HFFc6 (cell line): ENCODE measurements around the gene C17orf50. TPM values are rescaled to one million over a fixed set of nuclear protein-coding genes. Genes with fewer than 3 reads are reported as not detected.
A peak's percentile ranks its signal among the peaks of the same experiment; 100 is the strongest.

ENCODE experiments used
- DNase-seq: peaks from one replicate; pipeline ENCODE4 v3.0.0-alpha.2; 2018
- H3K27ac Mint-ChIP-seq: 2 replicates; pipeline ENCODE4 v1.8.0; 2020; ENCODE audit warnings: mild to moderate bottlenecking, mixed read lengths
- H3K27me3 Mint-ChIP-seq: 2 replicates; pipeline ENCODE4 v1.8.0; 2021; ENCODE audit warnings: mild to moderate bottlenecking, moderate library complexity, mixed read lengths; ENCODE audit not compliant: insufficient read depth
- H3K36me3 Mint-ChIP-seq: 2 replicates; pipeline ENCODE4 v1.8.0; 2021; ENCODE audit warnings: low read depth, mixed read lengths
- H3K4me1 Mint-ChIP-seq: 2 replicates; pipeline ENCODE4 v1.8.0; 2020; ENCODE audit warnings: low read depth, mixed read lengths
- H3K4me3 Mint-ChIP-seq: 2 replicates; pipeline ENCODE4 v1.8.0; 2020; ENCODE audit warnings: mild to moderate bottlenecking, moderate library complexity, mixed read lengths
- H3K9me3 Mint-ChIP-seq: 2 replicates; pipeline ENCODE4 v1.8.0; 2020; ENCODE audit warnings: mild to moderate bottlenecking, mixed read lengths
- CTCF ChIP-seq: fragments of 200-600 bp; sonication (generic); IDR thresholded peaks from 2 replicates; pipeline ENCODE4 v1.5.0; 2021; ENCODE audit warnings: antibody characterized with exemption, mild to moderate bottlenecking
- total RNA-seq, 6 experiments: library from RNA; stranded (reverse); fragmentation: NEBNext Ultra II Directional; extraction: Animal tissue kit (Norgen Biotek cat#: 25700); gene quantifications; 2 replicates in 1 of 6; 3 replicates in 5 of 6; pipeline ENCODE4 v1.2.3, GENCODE V29; 2021

C17orf50 gene
- total RNA-seq, 6 experiments from 2014 or later, result not detected

DNA sequence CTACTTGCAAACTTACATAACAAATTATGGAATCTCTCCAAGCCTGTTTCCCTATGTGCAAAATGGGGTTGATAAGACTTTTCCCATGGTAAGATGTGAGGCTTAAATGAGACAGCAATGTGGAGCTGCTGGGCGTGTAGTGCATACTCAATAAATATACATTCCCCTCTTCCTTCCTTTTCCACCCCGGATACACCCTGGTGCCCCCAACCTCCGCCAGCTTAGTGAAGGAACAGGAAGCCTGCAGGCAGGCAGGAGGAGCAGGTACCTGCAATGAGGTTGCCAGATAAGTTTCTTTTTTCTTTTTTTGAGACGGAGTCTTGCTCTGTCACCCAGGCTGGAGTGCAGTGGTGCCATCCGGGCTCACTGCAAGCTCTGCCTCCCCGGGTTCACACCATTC lies 14.9 kb downstream of the C17orf50 start:
- no peak for TF ChIP-seq CTCF
- H3K36me3 Mint-ChIP-seq, result no peaks in the 10 kb centered on the region
- no peak for DNase-seq
- peaks cover 57% of the 10 kb centered on the region for H3K27me3 Mint-ChIP-seq
- no peak overlapping the region for H3K27ac Mint-ChIP-seq
- H3K9me3 Mint-ChIP-seq, result no peaks in the 10 kb centered on the region
- no peak overlapping the region for H3K4me3 Mint-ChIP-seq
- peaks cover 18% of the 10 kb centered on the region for H3K4me1 Mint-ChIP-seq

DNA sequence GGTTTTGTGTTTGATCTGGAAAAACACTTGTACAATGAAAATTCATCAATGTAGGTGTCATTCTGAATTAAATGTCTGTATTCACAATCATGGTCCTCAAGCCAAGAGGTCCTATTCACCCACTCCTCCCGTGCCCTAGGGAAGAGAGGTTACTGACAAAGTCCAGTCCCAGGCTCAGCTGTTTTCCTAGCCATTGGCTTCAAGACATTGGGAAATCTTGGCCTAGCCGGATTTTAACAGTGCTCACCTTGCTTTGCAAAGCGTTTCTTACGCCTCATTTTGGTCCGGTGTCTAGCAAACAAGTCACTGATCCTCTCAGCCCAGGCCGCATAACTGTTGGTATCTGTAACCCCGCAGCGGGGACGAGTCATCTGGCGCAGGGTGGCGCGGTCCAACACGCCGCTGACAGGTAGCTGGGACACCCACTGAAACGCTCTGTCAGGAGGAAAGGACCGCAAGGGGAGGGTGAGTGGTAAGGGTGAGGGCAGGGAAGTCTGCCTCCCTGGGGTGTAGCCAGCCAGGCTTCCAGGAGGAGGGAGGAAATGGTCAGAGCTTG lies 18.0 kb downstream of the C17orf50 start:
- H3K27me3 Mint-ChIP-seq, result peaks cover 62% of the 10 kb centered on the region
- H3K4me3 Mint-ChIP-seq, result no peak overlapping the region
- TF ChIP-seq CTCF, result no peak
- H3K9me3 Mint-ChIP-seq, result no peaks in the 10 kb centered on the region
- DNase-seq, result no peak
- H3K4me1 Mint-ChIP-seq, result peaks cover 22% of the 10 kb centered on the region
- no peaks in the 10 kb centered on the region for H3K36me3 Mint-ChIP-seq
- no peak overlapping the region for H3K27ac Mint-ChIP-seq

- H3K4me1 Mint-ChIP-seq, result peaks cover 29% of the 10 kb centered on the region
- peaks cover 47% of the 10 kb centered on the region for H3K27me3 Mint-ChIP-seq
- no peak for DNase-seq
- no peaks in the 10 kb centered on the region for H3K36me3 Mint-ChIP-seq
- TF ChIP-seq CTCF, result no peak
- no peaks in the 10 kb centered on the region for H3K9me3 Mint-ChIP-seq
- H3K4me3 Mint-ChIP-seq, result no peak overlapping the region
- H3K27ac Mint-ChIP-seq, result no peak overlapping the region
These were observed 20.3 kb downstream of the C17orf50 start for GRCh38 chr17:35780950-35781349.

DNA sequence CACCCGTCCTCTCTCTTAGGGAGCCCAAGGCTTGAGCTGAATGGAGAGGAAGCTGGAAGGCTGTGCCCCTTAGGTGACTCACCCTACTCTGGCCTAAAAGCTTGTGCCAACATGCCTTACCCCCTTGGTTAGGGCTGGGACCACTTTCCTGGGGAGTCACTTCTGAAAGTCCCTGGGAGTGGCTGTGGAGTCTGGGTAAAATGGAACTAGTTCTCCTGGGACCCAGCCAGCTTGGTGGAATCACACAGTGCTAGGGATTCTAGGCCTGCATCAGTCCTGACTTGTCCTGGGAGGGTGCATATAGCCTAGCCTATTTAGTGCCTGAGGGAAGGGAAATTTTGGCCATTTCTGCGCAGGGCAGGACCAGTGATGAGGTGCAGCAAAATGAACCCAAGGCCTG lies 24.2 kb downstream of the C17orf50 start:
- Mint-ChIP-seq H3K36me3 (no peaks in the 10 kb centered on the region), H3K9me3 (no peaks in the 10 kb centered on the region), H3K4me3 (no peak overlapping the region), H3K27ac (no peak overlapping the region), H3K27me3 (peaks cover 30% of the 10 kb centered on the region), H3K4me1 (peaks cover 45% of the 10 kb centered on the region)
- no peak for TF ChIP-seq CTCF
- no peak for DNase-seq

DNA sequence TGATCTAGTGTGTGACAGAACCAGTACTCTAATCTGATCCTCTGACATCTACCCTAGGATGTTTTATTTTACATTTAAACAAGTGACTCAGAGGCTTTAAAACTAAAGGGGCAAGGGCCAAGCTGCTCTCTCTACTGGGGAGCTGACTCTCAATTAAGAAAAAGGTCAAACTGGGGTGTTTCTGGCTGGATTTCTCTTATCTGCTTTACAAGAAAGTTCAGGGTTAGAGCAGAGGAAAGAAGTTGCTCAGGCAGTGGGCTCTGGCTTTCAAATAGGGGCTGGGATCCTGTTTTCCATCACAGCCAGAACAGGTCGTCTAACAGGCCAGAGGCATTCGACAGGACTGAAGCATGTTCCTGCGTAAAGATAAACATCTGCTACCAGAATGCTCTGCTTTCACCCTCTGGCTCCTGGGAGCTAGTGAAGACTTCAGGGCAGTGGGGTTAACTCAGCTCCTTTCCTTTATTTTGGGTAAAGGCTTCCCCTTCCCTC lies 26.3 kb downstream of the C17orf50 start:
- H3K27ac Mint-ChIP-seq, result peak overlapping the region; percentile 69
- peak overlapping the region; percentile 53 for H3K4me3 Mint-ChIP-seq
- H3K9me3 Mint-ChIP-seq, result no peaks in the 10 kb centered on the region
- no peak for TF ChIP-seq CTCF
- no peaks in the 10 kb centered on the region for H3K36me3 Mint-ChIP-seq
- peaks cover 20% of the 10 kb centered on the region for H3K27me3 Mint-ChIP-seq
- peaks cover 51% of the 10 kb centered on the region for H3K4me1 Mint-ChIP-seq
- DNase-seq, result peak; percentile 38
